ENCODE measurements around the gene MVK. TPM values are rescaled to one million over a fixed set of nuclear protein-coding genes. Genes with fewer than 3 reads are reported as not detected.
"Not testable (repeated sequence)": the region's sequence is repeated elsewhere in the genome, so short reads cannot be mapped to it uniquely, and the experiment has no call there.

MVK gene
- total RNA-seq, 4 donors from 2014 or later: 20.4 to 42.0 (median 31.6) TPM

GRCh38 chr12:109598428-109598854 lies 24.8 kb downstream of the MVK start:
- Histone ChIP-seq H3K27me3 (no peaks in the 10 kb centered on the region), H3K27ac (no peak overlapping the region), H3K4me3 (replicated peaks in 1 of 3) (no peak overlapping the region), H3K36me3 (no peaks in the 10 kb centered on the region), H3K4me1 (peaks cover 3 to 9% of the 10 kb centered on the region in 2 donors), H3K9me3 (no peaks in the 10 kb centered on the region)
- no peak for DNase-seq
- intact Hi-C loops (cut with DNase I): loop anchor here (5.0 to 10.0 kb wide), 3 partner anchors 119 to 174 kb away; no protein-coding TSS in a partner anchor
- TF ChIP-seq POLR2A (IDR thresholded peaks at IDR 0.05): no peak
- no peak for TF ChIP-seq CTCF (IDR thresholded peaks at IDR 0.05)
- WGBS, 2 donors: 81 to 94% methylated on average over 6 to 11 of the region's 11 CpGs

GRCh38 chr12:109599087-109599486 lies 25.5 kb downstream of the MVK start:
- no peaks in the 10 kb centered on the region for H3K36me3 ChIP-seq
- DNase-seq: no peak
- intact Hi-C loops (cut with DNase I): loop anchor here (5.0 to 10.0 kb wide), 3 partner anchors 118 to 174 kb away; no protein-coding TSS in a partner anchor
- H3K4me3 ChIP-seq (replicated peaks in 1 of 3): no peak overlapping the region
- 79 to 88% methylated on average over 7 of the region's 7 CpGs for WGBS, 2 donors
- H3K9me3 ChIP-seq: no peaks in the 10 kb centered on the region
- TF ChIP-seq POLR2A (IDR thresholded peaks at IDR 0.05) (no peak), CTCF (IDR thresholded peaks at IDR 0.05) (no peak)
- H3K27me3 ChIP-seq: no peaks in the 10 kb centered on the region
- peaks cover 3 to 9% of the 10 kb centered on the region in 2 donors for H3K4me1 ChIP-seq
- no peak overlapping the region for H3K27ac ChIP-seq

GRCh38 chr12:109600481-109600880 lies 26.9 kb downstream of the MVK start:
- H3K27ac ChIP-seq: no peak overlapping the region
- H3K9me3 ChIP-seq: no peaks in the 10 kb centered on the region
- 89 to 98% methylated on average over 2 of the region's 2 CpGs for WGBS, 2 donors
- intact Hi-C loops (cut with DNase I): no loop called here
- H3K4me3 ChIP-seq (replicated peaks in 1 of 3): no peak overlapping the region
- no peaks in the 10 kb centered on the region for H3K27me3 ChIP-seq
- no peak for DNase-seq
- H3K36me3 ChIP-seq: no peaks in the 10 kb centered on the region
- no peak for TF ChIP-seq CTCF (IDR thresholded peaks at IDR 0.05)
- no peak for TF ChIP-seq POLR2A (IDR thresholded peaks at IDR 0.05)
- peaks cover 3 to 9% of the 10 kb centered on the region in 2 donors for H3K4me1 ChIP-seq

GRCh38 chr12:109600995-109601394 lies 27.4 kb downstream of the MVK start:
- H3K4me1 ChIP-seq: peaks cover 3 to 9% of the 10 kb centered on the region in 2 donors
- H3K9me3 ChIP-seq: no peaks in the 10 kb centered on the region
- no peak for TF ChIP-seq CTCF (IDR thresholded peaks at IDR 0.05)
- TF ChIP-seq POLR2A (IDR thresholded peaks at IDR 0.05): no peak
- no peaks in the 10 kb centered on the region for H3K27me3 ChIP-seq
- H3K27ac ChIP-seq: no peak overlapping the region
- H3K4me3 ChIP-seq (replicated peaks in 1 of 3): no peak overlapping the region
- no peaks in the 10 kb centered on the region for H3K36me3 ChIP-seq
- intact Hi-C loops (cut with DNase I): no loop called here
- 90 to 91% methylated on average over 7 to 8 of the region's 8 CpGs for WGBS, 2 donors
- DNase-seq: no peak

GRCh38 chr12:109601557-109601956 lies 28.0 kb downstream of the MVK start:
- WGBS, 2 donors: 85 to 87% methylated on average over 8 of the region's 8 CpGs
- no peak for DNase-seq
- no peak overlapping the region for H3K27ac ChIP-seq
- H3K36me3 ChIP-seq: no peaks in the 10 kb centered on the region
- no peak for TF ChIP-seq POLR2A (IDR thresholded peaks at IDR 0.05)
- no peak for TF ChIP-seq CTCF (IDR thresholded peaks at IDR 0.05)
- H3K4me1 ChIP-seq: peaks cover 3 to 9% of the 10 kb centered on the region in 2 donors
- H3K27me3 ChIP-seq: no peaks in the 10 kb centered on the region
- H3K9me3 ChIP-seq: no peaks in the 10 kb centered on the region
- intact Hi-C loops (cut with DNase I): no loop called here
- no peak overlapping the region for H3K4me3 ChIP-seq (replicated peaks in 1 of 3)

GRCh38 chr12:109602132-109602531 lies 28.5 kb downstream of the MVK start:
- H3K36me3 ChIP-seq; DNase-seq; H3K27ac ChIP-seq; H3K27me3 ChIP-seq; H3K4me3 ChIP-seq (replicated peaks in 1 of 3); H3K9me3 ChIP-seq; intact Hi-C loops (cut with DNase I); H3K4me1 ChIP-seq: not testable (repeated sequence)
- 91 to 96% methylated on average over 5 of the region's 5 CpGs for whole genome bisulfite sequencing, 2 donors

All from thyroid gland (tissue), 4 donors.